K562 (cell line): ENCODE results near the gene RBM20. TPM values are rescaled to one million over a fixed set of nuclear protein-coding genes. Genes with fewer than 3 reads are reported as not detected.

Source experiments
- ATAC-seq: fragments of 200-7000 bp; cut with Tn5 transposase; 3 replicates; pipeline ENCODE4 v1.9.1; 2020; ENCODE audit warnings: moderate library complexity
- BruUV-seq: library from RNA; stranded (reverse); fragments of 400-500 nt; replicated peaks from 2 replicates; lab custom pipeline; 2021; lab: Mats Ljungman, UMichigan
- CTCF ChIA-PET: fragments of 300-600 bp; formaldehyde crosslinking; extraction: SDS; loops from one replicate; lab custom pipeline; 2021; ENCODE audit warnings: low intra/inter-chr PET ratio; lab: Yijun Ruan, JAX
- POLR2A ChIA-PET: fragments of 300-600, 350-650 bp; sonication (Branson Sonifier 250); formaldehyde crosslinking; extraction: SDS; loops from one replicate; lab custom pipeline; 2021; ENCODE audit warnings: antibody characterized with exemption, inconsistent platforms; lab: Yijun Ruan, JAX
- DNase-seq, 4 experiments: peaks; one replicate each; pipeline versions ENCODE4 v3.0.0 to v3.0.0-alpha.2; 2011 to 2018; ENCODE audit warnings: low spot score in 3 of 4, mixed read lengths in 3 of 4; ENCODE audit errors: extremely low read depth in 1 of 4
- FAIRE-seq: peaks from 2 replicates; lab custom pipeline; 2011; peaks lifted over from hg19 to GRCh38; lab: Jason Lieb, UNC
- H2AFZ ChIP-seq: 2 replicates; pipeline ENCODE4 v1.6.0; 2011; ENCODE audit warnings: low read depth, low read length, control low read depth, inconsistent platforms
- H3K27ac ChIP-seq: fragments of 200-600 bp; 3 replicates; pipeline ENCODE4 v1.8.0; 2011; ENCODE audit warnings: low read depth, mild to moderate bottlenecking, control low read depth, inconsistent platforms, low read length, moderate library complexity, mixed read lengths; ENCODE audit errors: extremely low read depth
- H3K27me3 ChIP-seq, 2 experiments: fragments of 300-600 bp in 1 of 2; 2 replicates in 1 of 2; 3 replicates in 1 of 2; pipeline versions ENCODE4 v1.6.0 to v1.8.0; 2011; ENCODE audit warnings: inconsistent platforms in 2 of 2, low read length in 2 of 2, mild to moderate bottlenecking in 1 of 2, mixed read lengths in 1 of 2, moderate library complexity in 1 of 2; ENCODE audit not compliant: control insufficient read depth in 2 of 2, insufficient read depth in 2 of 2
- H3K36me3 ChIP-seq: fragments of 300-600 bp; 3 replicates; pipeline ENCODE4 v1.8.0; 2011; ENCODE audit warnings: mild to moderate bottlenecking, low read length, inconsistent platforms; ENCODE audit not compliant: control insufficient read depth, insufficient read depth
- H3K4me1 ChIP-seq, 2 experiments: fragments of 200-600 bp in 1 of 2; replicated peaks in 1 of 2; 2 replicates in 1 of 2; 3 replicates in 1 of 2; pipeline versions ENCODE4 v1.5.1 to v1.8.0; 2011; ENCODE audit warnings: inconsistent platforms in 2 of 2, low read length in 2 of 2, mild to moderate bottlenecking in 1 of 2, mixed read lengths in 1 of 2, moderate library complexity in 1 of 2; ENCODE audit not compliant: control insufficient read depth in 2 of 2, insufficient read depth in 2 of 2
- H3K4me2 ChIP-seq: 2 replicates; pipeline ENCODE4 v1.6.1; 2011; ENCODE audit warnings: low read length, control low read depth, inconsistent platforms, mixed read lengths; ENCODE audit not compliant: insufficient read depth
- H3K4me3 ChIP-seq: fragments of 200-600 bp; sonication (generic), shearing (Covaris generic); 2 replicates; pipeline ENCODE4 v1.5.1; 2016; ENCODE audit warnings: control low read depth, inconsistent platforms
- H3K79me2 ChIP-seq: fragments of 200-600 bp; 3 replicates; pipeline ENCODE4 v1.8.0; 2011; ENCODE audit warnings: low read length, inconsistent platforms; ENCODE audit not compliant: control insufficient read depth, insufficient read depth
- H3K9ac ChIP-seq, 2 experiments: 2 replicates each; pipeline versions ENCODE4 v1.6.0 to v1.6.1; 2011; ENCODE audit warnings: low read depth in 2 of 2, low read length in 2 of 2, control low read depth in 1 of 2, inconsistent platforms in 1 of 2, mild to moderate bottlenecking in 1 of 2, mixed read lengths in 1 of 2; ENCODE audit not compliant: insufficient read depth in 1 of 2
- H3K9me1 ChIP-seq: one replicate; pipeline ENCODE4 v1.6.0; 2011; ENCODE audit warnings: inconsistent platforms, mild to moderate bottlenecking, low read length, moderate library complexity; ENCODE audit not compliant: control insufficient read depth, insufficient read depth
- H3K9me3 ChIP-seq: replicated peaks from 2 replicates; pipeline ENCODE4 v1.5.1; 2011; ENCODE audit warnings: low read depth, low read length, inconsistent platforms; ENCODE audit not compliant: control insufficient read depth, insufficient read depth
- H4K20me1 ChIP-seq: replicated peaks from 2 replicates; pipeline ENCODE4 v1.6.1; 2011; ENCODE audit warnings: low read length, inconsistent platforms, mixed read lengths; ENCODE audit not compliant: control insufficient read depth, insufficient read depth
- ATF7 ChIP-seq: fragments of 450-650 bp; IDR thresholded peaks from 2 replicates; pipeline ENCODE4 v1.7.1; 2014; ENCODE audit warnings: mild to moderate bottlenecking, moderate library complexity
- KAT7 ChIP-seq: sonication (generic); formaldehyde crosslinking; IDR thresholded peaks from 2 replicates; pipeline ENCODE4 v1.8.0; 2022; ENCODE audit warnings: missing genetic modification reagents, mild to moderate bottlenecking, borderline replicate concordance
- KDM5B ChIP-seq: fragments of 200-600 bp; sonication (generic); IDR thresholded peaks from 2 replicates; pipeline ENCODE4 v1.6.1; 2012; ENCODE audit warnings: low read depth, mild to moderate bottlenecking, moderate library complexity, low read length, control low read depth, inconsistent platforms; ENCODE audit not compliant: insufficient replicate concordance
- NFE2 ChIP-seq: IDR thresholded peaks from 2 replicates; pipeline ENCODE4 v1.6.1; 2014; ENCODE audit warnings: antibody characterized with exemption, low read depth
- SP2 ChIP-seq: IDR thresholded peaks from 2 replicates; pipeline ENCODE4 v1.6.1; 2011; ENCODE audit warnings: mild to moderate bottlenecking, low read depth, low read length, moderate library complexity; ENCODE audit not compliant: poor library complexity, severe bottlenecking; ENCODE audit errors: extremely low read depth
- U2AF2 ChIP-seq: fragments of 200-400 bp; formaldehyde crosslinking; optimal IDR thresholded peaks from 2 replicates; pipeline ENCODE3; 2017; ENCODE audit warnings: low read depth, mild to moderate bottlenecking, low read length
- ZNF668 ChIP-seq: fragments of 250-450 bp; sonication (Bioruptor Pico); IDR thresholded peaks from 2 replicates; pipeline ENCODE4 v1.8.0; 2022; ENCODE audit warnings: mild to moderate bottlenecking, inconsistent platforms
- WGBS: fragments of 100-300 bp; shearing (Covaris generic); methylation state at CpG from one replicate; pipeline ENCODE4 v1.1.6; 2016; ENCODE audit warnings: low coverage, mixed read lengths; ENCODE audit not compliant: insufficient coverage; ENCODE audit errors: missing lambda C conversion rate; 5-methylcytosine and 5-hydroxymethylcytosine counted together
- in situ Hi-C: fragments of 300-500 bp; cut with MboI; formaldehyde crosslinking; loops from 4 replicates; pipeline ENCODE4 v1.15.0; 2018; ENCODE audit warnings: inconsistent platforms, mixed read lengths
- intact Hi-C: fragments of 100-400 bp; cut with micrococcal nuclease; formaldehyde crosslinking; loops from 2 replicates; pipeline ENCODE4 v1.14.2; 2022
- polyA plus RNA-seq, 8 experiments: library from polyadenylated mRNA; depleted of rRNA in 4 of 8; stranded (reverse) in 5 of 8; unstranded in 3 of 8; fragments of >200 nt; fragmentation: Nextera tagmentation in 2 of 8; fragmentation: Illumina TruSeq in 1 of 8; extraction: Ambion mirVana in 2 of 8; extraction: Trizol in 1 of 8; gene quantifications; 2 replicates each; pipeline versions ENCODE4 v1.2.1 to v1.2.3, GENCODE V29; 2011 to 2014; ENCODE audit warnings: inconsistent platforms in 1 of 8, missing spikeins in 1 of 8
- total RNA-seq, 7 experiments: library from RNA; depleted of rRNA in 6 of 7; stranded (reverse); fragments of >200 nt in 6 of 7; fragmentation: Illumina TruSeq in 2 of 7; extraction: Trizol in 2 of 7; gene quantifications; 2 replicates each; pipeline versions ENCODE4 v1.2.1 to v1.2.3, GENCODE V29; 2011 to 2021; ENCODE audit warnings: low replicate concordance in 1 of 7
- TF ChIP-seq, protein P1 (sequence below): fragments of 200-800 bp; sonication (Bioruptor generic); IDR thresholded peaks from 2 replicates; pipeline ENCODE4 v1.6.1; 2016; ENCODE audit warnings: missing genetic modification characterization, missing compliant biosample characterization
- TF ChIP-seq, protein P2 (sequence below): sonication (generic); formaldehyde crosslinking; IDR thresholded peaks from 2 replicates; pipeline ENCODE4 v1.8.0; 2022; ENCODE audit warnings: mild to moderate bottlenecking, missing genetic modification reagents, borderline replicate concordance
- TF ChIP-seq, protein P3 (sequence below): fragments of 450-650 bp; IDR thresholded peaks from 2 replicates; pipeline ENCODE4 v1.7.0; 2016; ENCODE audit warnings: borderline replicate concordance

The RBM20 gene
- total and polyA plus RNA-seq, 9 of the 15 experiments (the other 6 are each of a cell fraction or from before 2014, with no cell fraction given), result 0.63 to 5.7 (median 3.2) TPM

GRCh38 chr10:110847374-110847773, 203.2 kb downstream of the RBM20 start:
- Histone ChIP-seq H3K9ac (no peak overlapping the region), H3K4me1 (peaks cover 0 to 6% of the 10 kb centered on the region in 2 experiments; a peak in 1 of 5 replicates), H3K79me2 (no peaks in the 10 kb centered on the region), H3K4me3 (no peak overlapping the region), H3K4me2 (no peak overlapping the region), H3K27me3 (no peaks in the 10 kb centered on the region), H2AFZ (no peak overlapping the region), H3K9me1 (no peaks in the 10 kb centered on the region), H3K27ac (no peak overlapping the region), H3K9me3 (no peaks in the 10 kb centered on the region), H4K20me1 (no peaks in the 10 kb centered on the region), H3K36me3 (no peaks in the 10 kb centered on the region; the same call in 2 of the 3 replicates)
- intact Hi-C loops (no loop called here), in situ Hi-C loops (no loop called here)
- ChIA-PET POLR2A (interaction anchor here (1.0 kb wide), 1 partner anchor 24 kb away, joined by 4 read pairs; the partner anchor contains the start of gene PDCD4), CTCF (no interaction called here)
- BruUV-seq, result no TSS peak
- ATAC-seq (no peak), DNase-seq (no peak), FAIRE-seq (no peak)
- WGBS, result 21% methylated on average over 4 of the region's 6 CpGs
- TF ChIP-seq, protein P1, sequence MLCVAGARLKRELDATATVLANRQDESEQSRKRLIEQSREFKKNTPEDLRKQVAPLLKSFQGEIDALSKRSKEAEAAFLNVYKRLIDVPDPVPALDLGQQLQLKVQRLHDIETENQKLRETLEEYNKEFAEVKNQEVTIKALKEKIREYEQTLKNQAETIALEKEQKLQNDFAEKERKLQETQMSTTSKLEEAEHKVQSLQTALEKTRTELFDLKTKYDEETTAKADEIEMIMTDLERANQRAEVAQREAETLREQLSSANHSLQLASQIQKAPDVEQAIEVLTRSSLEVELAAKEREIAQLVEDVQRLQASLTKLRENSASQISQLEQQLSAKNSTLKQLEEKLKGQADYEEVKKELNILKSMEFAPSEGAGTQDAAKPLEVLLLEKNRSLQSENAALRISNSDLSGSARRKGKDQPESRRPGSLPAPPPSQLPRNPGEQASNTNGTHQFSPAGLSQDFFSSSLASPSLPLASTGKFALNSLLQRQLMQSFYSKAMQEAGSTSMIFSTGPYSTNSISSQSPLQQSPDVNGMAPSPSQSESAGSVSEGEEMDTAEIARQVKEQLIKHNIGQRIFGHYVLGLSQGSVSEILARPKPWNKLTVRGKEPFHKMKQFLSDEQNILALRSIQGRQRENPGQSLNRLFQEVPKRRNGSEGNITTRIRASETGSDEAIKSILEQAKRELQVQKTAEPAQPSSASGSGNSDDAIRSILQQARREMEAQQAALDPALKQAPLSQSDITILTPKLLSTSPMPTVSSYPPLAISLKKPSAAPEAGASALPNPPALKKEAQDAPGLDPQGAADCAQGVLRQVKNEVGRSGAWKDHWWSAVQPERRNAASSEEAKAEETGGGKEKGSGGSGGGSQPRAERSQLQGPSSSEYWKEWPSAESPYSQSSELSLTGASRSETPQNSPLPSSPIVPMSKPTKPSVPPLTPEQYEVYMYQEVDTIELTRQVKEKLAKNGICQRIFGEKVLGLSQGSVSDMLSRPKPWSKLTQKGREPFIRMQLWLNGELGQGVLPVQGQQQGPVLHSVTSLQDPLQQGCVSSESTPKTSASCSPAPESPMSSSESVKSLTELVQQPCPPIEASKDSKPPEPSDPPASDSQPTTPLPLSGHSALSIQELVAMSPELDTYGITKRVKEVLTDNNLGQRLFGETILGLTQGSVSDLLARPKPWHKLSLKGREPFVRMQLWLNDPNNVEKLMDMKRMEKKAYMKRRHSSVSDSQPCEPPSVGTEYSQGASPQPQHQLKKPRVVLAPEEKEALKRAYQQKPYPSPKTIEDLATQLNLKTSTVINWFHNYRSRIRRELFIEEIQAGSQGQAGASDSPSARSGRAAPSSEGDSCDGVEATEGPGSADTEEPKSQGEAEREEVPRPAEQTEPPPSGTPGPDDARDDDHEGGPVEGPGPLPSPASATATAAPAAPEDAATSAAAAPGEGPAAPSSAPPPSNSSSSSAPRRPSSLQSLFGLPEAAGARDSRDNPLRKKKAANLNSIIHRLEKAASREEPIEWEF (CRISPR knock-in tag), result no peak
- TF ChIP-seq ZNF668 (CRISPR knock-in tag), result no peak
- TF ChIP-seq NFE2, result no peak
- no peak for TF ChIP-seq SP2
- TF ChIP-seq, protein P2, sequence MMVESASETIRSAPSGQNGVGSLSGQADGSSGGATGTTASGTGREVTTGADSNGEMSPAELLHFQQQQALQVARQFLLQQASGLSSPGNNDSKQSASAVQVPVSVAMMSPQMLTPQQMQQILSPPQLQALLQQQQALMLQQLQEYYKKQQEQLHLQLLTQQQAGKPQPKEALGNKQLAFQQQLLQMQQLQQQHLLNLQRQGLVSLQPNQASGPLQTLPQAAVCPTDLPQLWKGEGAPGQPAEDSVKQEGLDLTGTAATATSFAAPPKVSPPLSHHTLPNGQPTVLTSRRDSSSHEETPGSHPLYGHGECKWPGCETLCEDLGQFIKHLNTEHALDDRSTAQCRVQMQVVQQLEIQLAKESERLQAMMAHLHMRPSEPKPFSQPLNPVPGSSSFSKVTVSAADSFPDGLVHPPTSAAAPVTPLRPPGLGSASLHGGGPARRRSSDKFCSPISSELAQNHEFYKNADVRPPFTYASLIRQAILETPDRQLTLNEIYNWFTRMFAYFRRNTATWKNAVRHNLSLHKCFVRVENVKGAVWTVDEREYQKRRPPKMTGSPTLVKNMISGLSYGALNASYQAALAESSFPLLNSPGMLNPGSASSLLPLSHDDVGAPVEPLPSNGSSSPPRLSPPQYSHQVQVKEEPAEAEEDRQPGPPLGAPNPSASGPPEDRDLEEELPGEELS (CRISPR knock-in tag), result no peak
- no peak for TF ChIP-seq ATF7
- no peak for TF ChIP-seq U2AF2
- TF ChIP-seq KAT7 (CRISPR knock-in tag), result no peak
- TF ChIP-seq KDM5B, result no peak
- TF ChIP-seq, protein P3, sequence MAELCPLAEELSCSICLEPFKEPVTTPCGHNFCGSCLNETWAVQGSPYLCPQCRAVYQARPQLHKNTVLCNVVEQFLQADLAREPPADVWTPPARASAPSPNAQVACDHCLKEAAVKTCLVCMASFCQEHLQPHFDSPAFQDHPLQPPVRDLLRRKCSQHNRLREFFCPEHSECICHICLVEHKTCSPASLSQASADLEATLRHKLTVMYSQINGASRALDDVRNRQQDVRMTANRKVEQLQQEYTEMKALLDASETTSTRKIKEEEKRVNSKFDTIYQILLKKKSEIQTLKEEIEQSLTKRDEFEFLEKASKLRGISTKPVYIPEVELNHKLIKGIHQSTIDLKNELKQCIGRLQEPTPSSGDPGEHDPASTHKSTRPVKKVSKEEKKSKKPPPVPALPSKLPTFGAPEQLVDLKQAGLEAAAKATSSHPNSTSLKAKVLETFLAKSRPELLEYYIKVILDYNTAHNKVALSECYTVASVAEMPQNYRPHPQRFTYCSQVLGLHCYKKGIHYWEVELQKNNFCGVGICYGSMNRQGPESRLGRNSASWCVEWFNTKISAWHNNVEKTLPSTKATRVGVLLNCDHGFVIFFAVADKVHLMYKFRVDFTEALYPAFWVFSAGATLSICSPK, result no peak
